Nucleus accumbens (tissue), 56 donors: Measurements from ENCODE around the gene ARHGEF7.
"Not testable (repeated sequence)": the region's sequence is repeated elsewhere in the genome, so short reads cannot be mapped to it uniquely, and the experiment has no call there.

Experiments
- DNase-seq, 56 donors: peaks; one replicate each; lab custom pipeline; 2025; lab: John Stamatoyannopoulos, UW

ARHGEF7 gene

GRCh38 chr13:111245576-111246384 is 130.7 kb downstream of the ARHGEF7 start:
- no peak for DNase-seq

DNA sequence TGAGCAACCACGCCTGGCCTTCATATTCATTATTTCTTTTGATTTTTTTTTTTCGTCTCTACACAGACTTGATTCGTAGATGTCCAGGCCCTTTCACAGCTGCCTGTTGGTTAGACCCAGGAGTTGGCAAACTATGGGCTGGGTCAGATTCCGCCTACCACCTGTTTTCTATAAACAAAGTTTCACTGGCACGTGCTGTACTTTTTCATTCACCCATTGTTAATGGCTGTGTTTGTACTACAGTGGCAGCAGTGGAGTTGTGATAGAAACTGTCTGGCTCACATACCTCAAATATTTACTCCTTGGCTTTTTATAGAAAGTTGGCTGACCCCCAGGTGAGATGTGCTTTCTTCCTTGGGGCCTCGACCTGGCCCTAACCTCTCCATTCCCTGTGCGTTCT is 132.4 kb downstream of the ARHGEF7 start:
- DNase-seq, result no peak

DNA sequence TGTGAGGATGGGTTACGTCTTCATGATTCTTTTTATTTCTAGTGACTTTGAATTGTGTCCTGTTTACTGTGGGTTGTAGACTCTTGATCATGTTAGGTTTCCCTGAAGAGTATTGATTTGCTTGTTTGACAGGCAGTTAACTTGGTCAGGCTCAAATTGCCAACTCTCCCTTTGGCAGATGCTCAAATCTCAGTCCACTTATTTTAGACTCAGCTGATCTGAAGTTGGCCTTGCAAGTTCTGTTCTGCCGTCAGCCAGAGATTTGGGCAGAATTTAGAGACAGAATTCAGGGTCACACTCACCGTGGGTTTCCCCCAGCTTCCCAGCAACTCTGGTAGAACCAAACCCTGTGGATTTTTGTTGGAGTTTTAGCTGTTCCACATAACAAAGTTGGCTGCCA is 133.7 kb downstream of the ARHGEF7 start:
- peak in 1 of 56 donors; percentile 15 for DNase-seq

DNA sequence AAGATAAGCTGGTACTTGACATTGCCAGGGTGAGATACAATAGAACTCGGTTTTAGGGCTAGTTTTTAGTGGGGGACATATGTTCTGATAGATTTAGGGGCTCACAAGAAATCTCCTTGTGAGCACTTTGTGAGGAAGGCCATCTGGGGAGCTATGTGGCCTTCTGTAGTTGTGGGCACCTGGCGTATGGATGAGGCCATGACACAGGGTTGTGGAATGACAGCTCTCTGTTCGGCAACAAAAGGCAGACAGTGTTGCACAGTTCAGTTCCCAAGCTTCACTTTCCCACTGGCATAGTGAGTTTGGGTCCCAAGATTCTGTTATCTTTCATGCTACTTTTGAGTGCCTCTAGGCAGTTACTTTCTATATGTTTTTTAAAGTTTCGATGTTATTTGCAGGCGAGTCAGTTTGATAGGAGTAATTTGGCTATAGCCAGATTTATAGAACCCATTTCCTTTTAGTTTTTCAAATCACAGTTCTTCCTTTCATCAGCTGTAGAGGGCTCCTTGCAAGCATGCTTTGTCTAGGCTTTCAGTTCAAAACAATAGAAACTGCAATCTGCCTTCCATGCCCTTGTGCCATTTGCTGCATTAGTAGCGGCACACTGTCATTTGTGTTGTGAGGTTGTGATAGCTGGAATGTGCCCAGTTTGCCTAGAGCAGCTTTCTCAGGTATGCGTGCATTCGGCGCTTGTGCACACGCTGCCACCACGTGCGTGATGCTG is 134.7 kb downstream of the ARHGEF7 start:
- DNase-seq, result no peak

DNA sequence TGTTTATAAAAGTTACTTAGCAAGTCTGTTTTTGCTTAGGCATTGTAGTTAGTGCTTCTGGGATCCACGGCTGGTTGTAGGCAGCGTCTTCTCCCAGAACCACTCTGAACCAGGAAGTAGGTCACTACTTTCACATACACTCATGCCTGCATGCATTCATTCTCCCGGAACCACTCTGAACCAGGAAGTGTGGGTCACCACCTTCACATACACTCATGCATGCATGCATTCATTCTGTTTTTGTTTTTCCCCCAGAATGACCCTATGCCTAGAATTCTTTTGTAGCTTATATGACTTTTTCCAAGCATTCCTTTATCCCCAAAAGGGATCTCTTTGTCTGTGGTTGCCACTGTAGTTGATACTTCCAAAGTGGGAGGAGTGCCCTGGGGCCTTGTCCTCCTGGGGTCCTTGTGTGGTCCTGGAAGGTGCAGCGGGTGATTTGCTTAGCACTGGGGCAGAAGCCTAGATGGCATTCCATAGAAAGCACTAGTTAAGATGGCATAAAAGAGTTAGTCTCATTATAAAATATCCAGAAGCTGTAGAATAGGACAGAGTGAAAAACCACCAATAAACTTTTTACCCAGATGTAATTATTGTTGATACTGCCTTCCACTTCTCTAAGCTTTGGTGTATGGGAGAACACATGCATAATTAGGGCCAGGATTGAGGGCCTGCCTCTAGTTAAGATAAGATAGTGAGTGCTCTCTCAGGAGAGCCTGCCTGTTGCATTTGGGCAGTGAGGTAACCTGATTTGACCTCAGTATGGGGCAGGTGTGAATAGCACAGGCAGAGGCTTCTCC is 136.7 kb downstream of the ARHGEF7 start:
- no peak for DNase-seq

- no peak for DNase-seq
These were observed 137.6 kb downstream of the ARHGEF7 start for GRCh38 chr13:111252446-111253364.

DNA sequence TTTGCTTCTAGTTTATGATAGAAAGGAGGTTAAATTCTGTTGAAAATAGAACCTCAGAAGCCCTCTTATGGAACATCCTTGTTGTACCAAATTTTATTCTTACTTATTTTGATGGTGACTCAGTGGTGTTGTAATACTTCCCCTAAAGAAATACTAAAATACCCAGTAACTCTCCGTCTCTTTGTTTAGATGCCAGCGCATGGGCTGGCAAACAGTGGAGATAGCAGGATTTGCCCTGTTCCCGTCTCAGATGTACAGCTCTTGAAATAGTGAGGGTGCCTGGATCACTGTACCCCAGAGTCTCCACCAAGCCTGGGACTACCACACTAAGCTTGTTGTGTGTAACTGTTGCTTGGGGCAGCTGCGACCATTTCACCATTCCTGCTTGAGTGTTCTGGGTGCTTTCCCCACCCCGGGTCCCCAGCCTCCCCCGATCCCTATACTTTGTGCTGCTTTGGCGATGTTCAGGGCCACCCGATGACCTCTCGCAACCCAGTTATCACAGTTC is 138.3 kb downstream of the ARHGEF7 start:
- no peak for DNase-seq

GRCh38 chr13:111255228-111255790 is 140.2 kb downstream of the ARHGEF7 start:
- DNase-seq, result no peak

DNA sequence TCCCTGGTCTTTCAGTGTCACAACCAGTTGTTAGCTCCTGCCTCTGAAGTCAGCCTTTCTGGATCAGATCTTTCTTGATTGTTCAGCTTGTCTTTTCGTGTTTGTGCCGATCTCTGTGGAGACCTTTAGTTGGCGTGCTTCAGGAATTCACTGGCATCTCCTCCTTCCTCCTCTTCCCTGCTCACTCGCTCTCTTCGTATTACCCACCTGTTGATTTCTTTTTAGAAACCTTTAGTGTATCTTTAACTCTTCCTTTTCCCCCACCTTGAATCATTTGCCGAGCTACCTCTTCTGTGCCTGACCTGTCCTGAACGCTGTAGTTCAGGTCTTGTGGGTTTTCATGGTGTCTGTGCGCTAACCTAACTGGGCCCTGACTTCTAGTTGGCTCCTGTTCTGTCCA is 141.3 kb downstream of the ARHGEF7 start:
- no peak for DNase-seq

GRCh38 chr13:111256946-111257345 is 141.8 kb downstream of the ARHGEF7 start:
- DNase-seq, result no peak

- DNase-seq, result not testable (repeated sequence)
These were observed 142.8 kb downstream of the ARHGEF7 start for GRCh38 chr13:111257899-111258298.

- DNase-seq, result no peak
These were observed 143.5 kb downstream of the ARHGEF7 start for GRCh38 chr13:111258637-111259036.

DNA sequence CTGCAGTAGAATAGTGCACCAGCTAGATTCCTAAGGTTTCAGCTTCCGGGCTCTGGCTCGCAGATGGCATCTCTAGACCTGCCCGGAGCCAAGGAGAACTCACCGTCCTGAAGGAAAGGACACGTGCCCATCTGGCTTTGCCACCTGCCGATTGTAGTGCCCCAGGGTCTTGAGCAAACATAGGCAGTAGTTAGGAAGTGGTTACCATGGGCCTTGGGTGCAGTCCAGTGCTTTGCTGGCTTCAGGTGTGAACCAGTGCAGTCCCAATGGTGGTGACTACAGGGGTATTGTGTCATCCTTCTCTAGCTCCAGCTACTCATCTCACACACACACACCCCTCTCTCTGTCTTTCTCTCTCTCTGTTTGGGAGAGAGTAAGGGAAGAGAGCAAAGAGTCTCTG is 143.9 kb downstream of the ARHGEF7 start:
- no peak for DNase-seq

DNA sequence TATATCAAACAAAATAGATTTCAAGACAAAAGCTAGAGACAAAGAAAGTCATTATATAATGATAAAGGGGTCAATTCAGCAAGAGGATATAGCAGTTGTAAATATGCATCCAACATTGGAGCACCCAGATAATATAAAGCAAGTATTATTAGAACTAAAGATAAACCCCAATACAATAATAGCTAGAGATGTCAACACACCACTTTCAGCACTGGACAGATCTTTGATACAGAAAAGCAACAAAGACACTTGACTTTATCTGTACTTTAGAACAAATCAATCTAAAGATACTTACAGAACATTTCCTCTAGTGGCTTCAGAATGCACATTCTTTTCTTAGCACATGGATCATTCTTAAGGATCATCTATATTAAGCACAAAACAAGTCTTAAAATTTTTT is 146.2 kb downstream of the ARHGEF7 start:
- DNase-seq, result no peak

DNA sequence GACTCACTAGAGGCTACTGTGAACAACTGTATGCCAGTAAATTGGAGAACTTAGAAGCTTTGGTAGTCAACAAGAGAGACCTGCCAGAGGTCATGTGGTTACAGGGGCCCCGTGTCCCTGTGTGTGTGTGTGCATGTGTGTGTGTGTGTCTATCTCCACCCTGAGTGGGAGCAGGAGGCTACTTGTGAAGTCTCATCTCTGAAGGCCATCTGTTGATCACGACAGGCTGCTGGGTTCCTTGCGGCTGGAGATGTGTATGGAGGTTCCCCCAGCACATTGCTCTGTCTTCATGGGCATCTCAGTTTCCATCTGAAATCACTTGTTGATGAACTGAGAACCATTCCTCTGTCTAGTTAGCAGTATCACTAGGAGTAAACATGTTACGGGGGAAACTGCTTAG is 147.2 kb downstream of the ARHGEF7 start:
- no peak for DNase-seq

- DNase-seq, result no peak
These were observed 147.6 kb downstream of the ARHGEF7 start for GRCh38 chr13:111262715-111263114.

DNA sequence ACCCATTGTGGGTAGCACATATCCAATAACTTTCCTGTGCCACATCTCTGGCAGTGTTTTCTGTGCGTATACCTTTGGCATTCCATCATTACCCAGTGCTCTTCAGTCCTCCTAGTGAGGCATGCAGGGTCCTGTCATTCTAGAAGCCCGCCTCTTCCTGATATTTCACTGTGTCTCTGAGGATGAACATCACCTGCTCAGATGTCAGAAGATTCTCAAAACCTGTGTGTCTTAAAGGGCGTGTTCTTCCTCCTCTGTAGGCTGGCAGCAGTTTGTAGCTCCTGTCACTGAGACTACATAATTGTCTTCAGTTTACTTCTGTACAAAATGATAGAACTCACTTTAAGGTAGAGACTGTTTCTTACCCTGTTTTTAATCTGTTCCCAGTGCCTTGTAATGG is 148.5 kb downstream of the ARHGEF7 start:
- DNase-seq, result peak in 2 of 56 donors; percentile 15 to 26

DNA sequence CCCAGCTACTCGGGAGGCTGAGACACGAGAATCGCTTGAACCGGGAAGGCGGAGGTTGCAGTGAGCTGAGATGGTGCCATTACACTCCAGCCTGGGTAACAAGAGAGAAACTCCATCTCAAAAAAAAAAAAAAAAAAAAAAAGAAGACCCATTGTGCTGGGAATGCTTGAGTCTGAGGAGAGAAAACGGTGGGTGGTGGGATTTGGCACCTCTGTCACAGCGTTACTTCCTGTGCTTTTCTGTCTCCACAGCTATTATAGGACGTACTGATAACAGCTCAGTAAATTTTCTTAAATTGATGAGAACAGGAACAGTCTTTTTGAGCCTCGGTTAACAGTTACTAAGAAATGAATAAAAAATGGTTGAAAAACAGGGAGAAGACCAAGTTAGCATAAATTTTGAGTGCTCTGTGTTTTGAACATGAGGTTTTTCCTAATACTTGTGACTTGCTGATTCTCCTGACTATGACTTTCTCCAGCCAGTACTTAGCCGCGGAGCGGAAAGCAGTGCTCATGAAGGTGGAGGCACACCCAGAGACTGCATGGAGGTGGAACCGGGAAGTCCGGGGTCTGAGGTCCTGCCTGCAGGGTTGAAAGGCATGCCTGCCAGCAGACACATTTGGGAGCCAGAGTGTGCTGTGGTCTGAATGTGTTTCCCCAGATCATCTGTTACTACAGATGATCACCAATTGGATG is 150.0 kb downstream of the ARHGEF7 start:
- no peak for DNase-seq

DNA sequence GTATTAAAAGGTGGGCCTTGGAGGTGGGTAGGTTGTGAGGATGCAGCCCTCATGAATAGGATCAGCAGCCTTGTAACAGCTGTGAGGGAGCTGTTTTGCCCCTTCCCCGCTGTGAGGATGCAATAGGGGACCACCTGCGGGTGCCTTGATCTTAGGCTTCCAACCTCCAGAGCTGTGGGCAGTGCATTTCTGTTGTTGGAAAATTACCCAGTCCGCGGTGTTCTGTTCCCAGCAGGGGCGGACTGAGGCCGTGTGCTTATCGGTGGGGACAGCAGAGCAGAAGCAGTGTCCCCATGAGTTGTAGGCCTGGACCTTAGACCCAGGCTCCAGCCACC is 150.6 kb downstream of the ARHGEF7 start:
- DNase-seq, result no peak
